LNCAP (cell line): Measurements from ENCODE around the gene PRKAR1B.

Source experiments
- CTCF ChIP-seq: fragments of 450-650 bp; IDR thresholded peaks from 2 replicates; pipeline ENCODE4 v1.5.1; 2017; ENCODE audit warnings: mild to moderate bottlenecking

Gene PRKAR1B

GRCh38 chr7:732556-732955, 5.5 kb upstream of the PRKAR1B start:
- no peak for TF ChIP-seq CTCF

- no peak for TF ChIP-seq CTCF
Observed at GRCh38 chr7:732094-732541, 5.0 kb upstream of the PRKAR1B start.

- no peak for TF ChIP-seq CTCF
Observed at GRCh38 chr7:731440-732085, 4.5 kb upstream of the PRKAR1B start.

GRCh38 chr7:730501-731439, 3.7 kb upstream of the PRKAR1B start:
- no peak for TF ChIP-seq CTCF

- no peak for TF ChIP-seq CTCF
Observed at GRCh38 chr7:729140-730000, 2.3 kb upstream of the PRKAR1B start.

- TF ChIP-seq CTCF: no peak
Observed at GRCh38 chr7:728602-729001, 1.5 kb upstream of the PRKAR1B start.

- no peak for TF ChIP-seq CTCF
Observed at GRCh38 chr7:727806-728460, 852 bp upstream of the PRKAR1B start.
